GM23338 (cell line): ENCODE measurements around the gene CCDC183. TPM values are rescaled to one million over a fixed set of nuclear protein-coding genes. Genes with fewer than 3 reads are reported as not detected.

Source experiments
- ATAC-seq: fragments of 200-7000 bp; cut with Tn5 transposase; 3 replicates; pipeline ENCODE4 v1.9.1; 2020
- DNase-seq: peaks from one replicate; pipeline ENCODE4 v3.0.0-alpha.2; 2015; ENCODE audit warnings: low spot score
- H2AFZ ChIP-seq: fragments of 200-600 bp; sonication (generic); 2 replicates; pipeline ENCODE4 v1.8.0; 2016; ENCODE audit warnings: antibody characterized with exemption, mild to moderate bottlenecking, moderate library complexity
- H3F3A ChIP-seq: fragments of 200-600 bp; sonication (generic); replicated peaks from 2 replicates; pipeline ENCODE4 v1.8.0; 2017; ENCODE audit warnings: antibody characterized with exemption, mixed run types, low read depth
- H3K27ac ChIP-seq: fragments of 200-600 bp; sonication (generic); 2 replicates; pipeline ENCODE4 v1.6.1; 2016; ENCODE audit warnings: low read depth
- H3K27me3 ChIP-seq: fragments of 200-600 bp; sonication (generic); 2 replicates; pipeline ENCODE4 v1.8.0; 2016; ENCODE audit warnings: mild to moderate bottlenecking, mixed run types, moderate library complexity; ENCODE audit not compliant: insufficient read depth
- H3K36me3 ChIP-seq: fragments of 200-600 bp; sonication (generic); 2 replicates; pipeline ENCODE4 v1.8.0; 2016; ENCODE audit warnings: mild to moderate bottlenecking; ENCODE audit not compliant: insufficient read depth
- H3K4me1 ChIP-seq: fragments of 200-600 bp; sonication (generic); 2 replicates; pipeline ENCODE4 v1.8.0; 2016; ENCODE audit warnings: mild to moderate bottlenecking, moderate library complexity; ENCODE audit not compliant: insufficient read depth
- H3K4me2 ChIP-seq: fragments of 200-600 bp; sonication (generic); 2 replicates; pipeline ENCODE4 v1.7.1; 2017; ENCODE audit warnings: mixed run types
- H3K4me3 ChIP-seq: fragments of 200-600 bp; sonication (generic); 2 replicates; pipeline ENCODE4 v1.6.1; 2016; ENCODE audit warnings: mixed run types
- H3K79me2 ChIP-seq: fragments of 200-600 bp; sonication (generic); replicated peaks from 2 replicates; pipeline ENCODE4 v1.8.0; 2017; ENCODE audit warnings: mild to moderate bottlenecking; ENCODE audit not compliant: insufficient read depth
- H3K9me2 ChIP-seq: fragments of 200-600 bp; sonication (generic); 2 replicates; pipeline ENCODE4 v1.8.0; 2017; ENCODE audit not compliant: insufficient read depth
- H4K20me1 ChIP-seq: fragments of 200-600 bp; sonication (generic); replicated peaks from 2 replicates; pipeline ENCODE4 v1.8.0; 2017; ENCODE audit warnings: mild to moderate bottlenecking; ENCODE audit not compliant: insufficient read depth
- H3K27ac Mint-ChIP-seq: 2 replicates; pipeline ENCODE4 v1.8.0; 2020; ENCODE audit warnings: inconsistent platforms, mild to moderate bottlenecking, moderate library complexity, mixed read lengths
- H3K27me3 Mint-ChIP-seq: 3 replicates; pipeline ENCODE4 v1.8.0; 2022; ENCODE audit warnings: low read depth, mild to moderate bottlenecking, moderate library complexity, mixed read lengths, inconsistent platforms; ENCODE audit not compliant: insufficient read depth, poor library complexity
- H3K36me3 Mint-ChIP-seq: 3 replicates; pipeline ENCODE4 v1.8.0; 2021; ENCODE audit warnings: low read depth, mild to moderate bottlenecking, inconsistent platforms, moderate library complexity, mixed read lengths
- H3K4me1 Mint-ChIP-seq: 3 replicates; pipeline ENCODE4 v1.8.0; 2020; ENCODE audit warnings: mild to moderate bottlenecking, inconsistent platforms, mixed read lengths
- H3K4me3 Mint-ChIP-seq: 3 replicates; pipeline ENCODE4 v1.8.0; 2021; ENCODE audit warnings: moderate library complexity, mild to moderate bottlenecking, inconsistent platforms, mixed read lengths
- H3K9me3 Mint-ChIP-seq: 3 replicates; pipeline ENCODE4 v1.8.0; 2020; ENCODE audit warnings: moderate library complexity, mild to moderate bottlenecking, inconsistent platforms, mixed read lengths
- CREB1 ChIP-seq: fragments of 250-450 bp; sonication (Bioruptor Pico); IDR thresholded peaks from 2 replicates; pipeline ENCODE4 v1.5.0; 2020; ENCODE audit warnings: low read depth, mild to moderate bottlenecking, moderate library complexity
- EZH2 ChIP-seq: fragments of 200-600 bp; sonication (generic); IDR thresholded peaks from one replicate; pipeline ENCODE4 v1.8.0; 2017; ENCODE audit warnings: antibody characterized with exemption, mild to moderate bottlenecking, low read depth; ENCODE audit not compliant: unreplicated experiment
- EZH2phosphoT487 ChIP-seq: fragments of 200-600 bp; sonication (generic); IDR thresholded peaks from one replicate; pipeline ENCODE4 v1.8.1; 2018; ENCODE audit warnings: antibody characterized with exemption; ENCODE audit not compliant: unreplicated experiment
- JUNB ChIP-seq: IDR thresholded peaks from one replicate; pipeline ENCODE4 v1.6.1; 2016; ENCODE audit warnings: antibody characterized with exemption; ENCODE audit not compliant: unreplicated experiment
- NANOG ChIP-seq: IDR thresholded peaks from 2 replicates; pipeline ENCODE4 v1.6.1; 2016; ENCODE audit warnings: antibody characterized with exemption, borderline replicate concordance
- POLR2AphosphoS5 ChIP-seq: IDR thresholded peaks from 2 replicates; pipeline ENCODE4 v1.6.1; 2016; ENCODE audit warnings: antibody characterized with exemption, low read depth
- STAT1 ChIP-seq: IDR thresholded peaks from one replicate; pipeline ENCODE4 v1.6.1; 2016; ENCODE audit warnings: antibody characterized with exemption; ENCODE audit not compliant: unreplicated experiment
- ZNF114 ChIP-seq: fragments of 250-450 bp; sonication (Bioruptor Pico); IDR thresholded peaks from 2 replicates; pipeline ENCODE4 v1.5.0; 2020; ENCODE audit warnings: mild to moderate bottlenecking, moderate library complexity
- ZNF331 ChIP-seq: fragments of 250-450 bp; sonication (Bioruptor Pico); IDR thresholded peaks from 2 replicates; pipeline ENCODE4 v1.5.0; 2020; ENCODE audit warnings: low read depth, mild to moderate bottlenecking, moderate library complexity
- polyA plus RNA-seq: library from polyadenylated mRNA; unstranded; fragments of >200 nt; fragmentation: Nextera tagmentation; extraction: Ambion mirVana; gene quantifications from 2 replicates; pipeline ENCODE4 v1.2.1, GENCODE V29; 2016
- total RNA-seq: library from RNA; depleted of rRNA; stranded (reverse); fragments of >200 nt; shearing (Covaris generic); gene quantifications from 2 replicates; pipeline ENCODE4 v1.2.3, GENCODE V29; 2014
- TF ChIP-seq, protein P1 (sequence below): IDR thresholded peaks from 2 replicates; pipeline ENCODE4 v1.6.1; 2016; ENCODE audit warnings: antibody characterized with exemption
- TF ChIP-seq, protein P2 (sequence below): IDR thresholded peaks from one replicate; pipeline ENCODE4 v1.6.1; 2018; ENCODE audit warnings: antibody characterized with exemption; ENCODE audit not compliant: unreplicated experiment
- TF ChIP-seq, protein P3 (sequence below), 2 experiments: fragments of 200-600 bp in 1 of 2; sonication (generic) in 1 of 2; conservative IDR thresholded peaks; 2 replicates each; pipeline versions ENCODE4 v1.5.1 to v1.6.1; 2016 to 2017; ENCODE audit warnings: antibody characterized with exemption in 2 of 2, low read depth in 2 of 2, mild to moderate bottlenecking in 2 of 2, moderate library complexity in 1 of 2
- TF ChIP-seq, protein P4 (sequence below): fragments of 250-450 bp; sonication (Bioruptor Pico); IDR thresholded peaks from 2 replicates; pipeline ENCODE4 v1.5.0; 2020; ENCODE audit warnings: mild to moderate bottlenecking, moderate library complexity

The CCDC183 gene
- total and polyA plus RNA-seq, 2 experiments from 2014 or later = 1.1 to 1.2 TPM

DNA sequence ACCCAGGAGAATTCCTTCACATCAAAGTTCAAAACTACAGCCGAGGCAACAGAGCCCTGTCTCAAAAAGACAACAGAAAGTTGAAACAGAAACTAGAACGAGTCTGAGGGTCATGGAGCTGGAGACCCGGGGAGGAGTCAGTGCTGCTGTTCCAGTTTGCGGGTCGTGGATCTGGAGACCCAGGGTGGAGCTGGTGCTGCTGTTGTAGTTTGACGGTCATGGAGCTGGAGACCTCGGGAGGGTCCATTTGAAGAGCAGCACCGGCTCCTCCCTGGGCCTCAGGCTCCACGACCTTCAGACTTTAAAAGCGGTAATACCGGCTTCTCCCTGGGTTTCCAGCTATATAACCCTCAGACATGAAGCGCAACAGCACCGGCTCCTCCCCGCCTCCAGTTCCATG, 18.8 kb upstream of the CCDC183 start:
- Histone ChIP-seq H3K4me2 (no peak overlapping the region), H3K79me2 (no peaks in the 10 kb centered on the region), H2AFZ (no peak overlapping the region), H3K9me2 (0 out of 2 replicates have a peak, but pooled peaks cover 4% of the 10 kb centered on the region), H3K27ac (no peak overlapping the region), H3K27me3 (no peaks in the 10 kb centered on the region), H3K4me1 (no peaks in the 10 kb centered on the region), H4K20me1 (no peaks in the 10 kb centered on the region), H3F3A (no peaks in the 10 kb centered on the region), H3K36me3 (no peaks in the 10 kb centered on the region; the same call in 1 of the 2 replicates), H3K4me3 (no peak overlapping the region)
- no peak for ATAC-seq
- no peak for TF ChIP-seq NANOG
- TF ChIP-seq CREB1 = no peak
- no peak for TF ChIP-seq POLR2AphosphoS5
- no peak for TF ChIP-seq STAT1
- no peak for TF ChIP-seq ZNF331
- TF ChIP-seq, protein P1, sequence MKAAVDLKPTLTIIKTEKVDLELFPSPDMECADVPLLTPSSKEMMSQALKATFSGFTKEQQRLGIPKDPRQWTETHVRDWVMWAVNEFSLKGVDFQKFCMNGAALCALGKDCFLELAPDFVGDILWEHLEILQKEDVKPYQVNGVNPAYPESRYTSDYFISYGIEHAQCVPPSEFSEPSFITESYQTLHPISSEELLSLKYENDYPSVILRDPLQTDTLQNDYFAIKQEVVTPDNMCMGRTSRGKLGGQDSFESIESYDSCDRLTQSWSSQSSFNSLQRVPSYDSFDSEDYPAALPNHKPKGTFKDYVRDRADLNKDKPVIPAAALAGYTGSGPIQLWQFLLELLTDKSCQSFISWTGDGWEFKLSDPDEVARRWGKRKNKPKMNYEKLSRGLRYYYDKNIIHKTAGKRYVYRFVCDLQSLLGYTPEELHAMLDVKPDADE = no peak
- TF ChIP-seq JUNB = no peak
- TF ChIP-seq, protein P2, sequence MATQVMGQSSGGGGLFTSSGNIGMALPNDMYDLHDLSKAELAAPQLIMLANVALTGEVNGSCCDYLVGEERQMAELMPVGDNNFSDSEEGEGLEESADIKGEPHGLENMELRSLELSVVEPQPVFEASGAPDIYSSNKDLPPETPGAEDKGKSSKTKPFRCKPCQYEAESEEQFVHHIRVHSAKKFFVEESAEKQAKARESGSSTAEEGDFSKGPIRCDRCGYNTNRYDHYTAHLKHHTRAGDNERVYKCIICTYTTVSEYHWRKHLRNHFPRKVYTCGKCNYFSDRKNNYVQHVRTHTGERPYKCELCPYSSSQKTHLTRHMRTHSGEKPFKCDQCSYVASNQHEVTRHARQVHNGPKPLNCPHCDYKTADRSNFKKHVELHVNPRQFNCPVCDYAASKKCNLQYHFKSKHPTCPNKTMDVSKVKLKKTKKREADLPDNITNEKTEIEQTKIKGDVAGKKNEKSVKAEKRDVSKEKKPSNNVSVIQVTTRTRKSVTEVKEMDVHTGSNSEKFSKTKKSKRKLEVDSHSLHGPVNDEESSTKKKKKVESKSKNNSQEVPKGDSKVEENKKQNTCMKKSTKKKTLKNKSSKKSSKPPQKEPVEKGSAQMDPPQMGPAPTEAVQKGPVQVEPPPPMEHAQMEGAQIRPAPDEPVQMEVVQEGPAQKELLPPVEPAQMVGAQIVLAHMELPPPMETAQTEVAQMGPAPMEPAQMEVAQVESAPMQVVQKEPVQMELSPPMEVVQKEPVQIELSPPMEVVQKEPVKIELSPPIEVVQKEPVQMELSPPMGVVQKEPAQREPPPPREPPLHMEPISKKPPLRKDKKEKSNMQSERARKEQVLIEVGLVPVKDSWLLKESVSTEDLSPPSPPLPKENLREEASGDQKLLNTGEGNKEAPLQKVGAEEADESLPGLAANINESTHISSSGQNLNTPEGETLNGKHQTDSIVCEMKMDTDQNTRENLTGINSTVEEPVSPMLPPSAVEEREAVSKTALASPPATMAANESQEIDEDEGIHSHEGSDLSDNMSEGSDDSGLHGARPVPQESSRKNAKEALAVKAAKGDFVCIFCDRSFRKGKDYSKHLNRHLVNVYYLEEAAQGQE = no peak
- TF ChIP-seq, protein P3, sequence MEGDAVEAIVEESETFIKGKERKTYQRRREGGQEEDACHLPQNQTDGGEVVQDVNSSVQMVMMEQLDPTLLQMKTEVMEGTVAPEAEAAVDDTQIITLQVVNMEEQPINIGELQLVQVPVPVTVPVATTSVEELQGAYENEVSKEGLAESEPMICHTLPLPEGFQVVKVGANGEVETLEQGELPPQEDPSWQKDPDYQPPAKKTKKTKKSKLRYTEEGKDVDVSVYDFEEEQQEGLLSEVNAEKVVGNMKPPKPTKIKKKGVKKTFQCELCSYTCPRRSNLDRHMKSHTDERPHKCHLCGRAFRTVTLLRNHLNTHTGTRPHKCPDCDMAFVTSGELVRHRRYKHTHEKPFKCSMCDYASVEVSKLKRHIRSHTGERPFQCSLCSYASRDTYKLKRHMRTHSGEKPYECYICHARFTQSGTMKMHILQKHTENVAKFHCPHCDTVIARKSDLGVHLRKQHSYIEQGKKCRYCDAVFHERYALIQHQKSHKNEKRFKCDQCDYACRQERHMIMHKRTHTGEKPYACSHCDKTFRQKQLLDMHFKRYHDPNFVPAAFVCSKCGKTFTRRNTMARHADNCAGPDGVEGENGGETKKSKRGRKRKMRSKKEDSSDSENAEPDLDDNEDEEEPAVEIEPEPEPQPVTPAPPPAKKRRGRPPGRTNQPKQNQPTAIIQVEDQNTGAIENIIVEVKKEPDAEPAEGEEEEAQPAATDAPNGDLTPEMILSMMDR (conservative IDR thresholded peaks at IDR 0.05; ENCODE audit: low read depth in 2 of 2) = no peak
- TF ChIP-seq EZH2phosphoT487 = no peak
- no peak for TF ChIP-seq EZH2
- no peak for TF ChIP-seq ZNF114 (CRISPR knock-in tag)
- TF ChIP-seq, protein P4, sequence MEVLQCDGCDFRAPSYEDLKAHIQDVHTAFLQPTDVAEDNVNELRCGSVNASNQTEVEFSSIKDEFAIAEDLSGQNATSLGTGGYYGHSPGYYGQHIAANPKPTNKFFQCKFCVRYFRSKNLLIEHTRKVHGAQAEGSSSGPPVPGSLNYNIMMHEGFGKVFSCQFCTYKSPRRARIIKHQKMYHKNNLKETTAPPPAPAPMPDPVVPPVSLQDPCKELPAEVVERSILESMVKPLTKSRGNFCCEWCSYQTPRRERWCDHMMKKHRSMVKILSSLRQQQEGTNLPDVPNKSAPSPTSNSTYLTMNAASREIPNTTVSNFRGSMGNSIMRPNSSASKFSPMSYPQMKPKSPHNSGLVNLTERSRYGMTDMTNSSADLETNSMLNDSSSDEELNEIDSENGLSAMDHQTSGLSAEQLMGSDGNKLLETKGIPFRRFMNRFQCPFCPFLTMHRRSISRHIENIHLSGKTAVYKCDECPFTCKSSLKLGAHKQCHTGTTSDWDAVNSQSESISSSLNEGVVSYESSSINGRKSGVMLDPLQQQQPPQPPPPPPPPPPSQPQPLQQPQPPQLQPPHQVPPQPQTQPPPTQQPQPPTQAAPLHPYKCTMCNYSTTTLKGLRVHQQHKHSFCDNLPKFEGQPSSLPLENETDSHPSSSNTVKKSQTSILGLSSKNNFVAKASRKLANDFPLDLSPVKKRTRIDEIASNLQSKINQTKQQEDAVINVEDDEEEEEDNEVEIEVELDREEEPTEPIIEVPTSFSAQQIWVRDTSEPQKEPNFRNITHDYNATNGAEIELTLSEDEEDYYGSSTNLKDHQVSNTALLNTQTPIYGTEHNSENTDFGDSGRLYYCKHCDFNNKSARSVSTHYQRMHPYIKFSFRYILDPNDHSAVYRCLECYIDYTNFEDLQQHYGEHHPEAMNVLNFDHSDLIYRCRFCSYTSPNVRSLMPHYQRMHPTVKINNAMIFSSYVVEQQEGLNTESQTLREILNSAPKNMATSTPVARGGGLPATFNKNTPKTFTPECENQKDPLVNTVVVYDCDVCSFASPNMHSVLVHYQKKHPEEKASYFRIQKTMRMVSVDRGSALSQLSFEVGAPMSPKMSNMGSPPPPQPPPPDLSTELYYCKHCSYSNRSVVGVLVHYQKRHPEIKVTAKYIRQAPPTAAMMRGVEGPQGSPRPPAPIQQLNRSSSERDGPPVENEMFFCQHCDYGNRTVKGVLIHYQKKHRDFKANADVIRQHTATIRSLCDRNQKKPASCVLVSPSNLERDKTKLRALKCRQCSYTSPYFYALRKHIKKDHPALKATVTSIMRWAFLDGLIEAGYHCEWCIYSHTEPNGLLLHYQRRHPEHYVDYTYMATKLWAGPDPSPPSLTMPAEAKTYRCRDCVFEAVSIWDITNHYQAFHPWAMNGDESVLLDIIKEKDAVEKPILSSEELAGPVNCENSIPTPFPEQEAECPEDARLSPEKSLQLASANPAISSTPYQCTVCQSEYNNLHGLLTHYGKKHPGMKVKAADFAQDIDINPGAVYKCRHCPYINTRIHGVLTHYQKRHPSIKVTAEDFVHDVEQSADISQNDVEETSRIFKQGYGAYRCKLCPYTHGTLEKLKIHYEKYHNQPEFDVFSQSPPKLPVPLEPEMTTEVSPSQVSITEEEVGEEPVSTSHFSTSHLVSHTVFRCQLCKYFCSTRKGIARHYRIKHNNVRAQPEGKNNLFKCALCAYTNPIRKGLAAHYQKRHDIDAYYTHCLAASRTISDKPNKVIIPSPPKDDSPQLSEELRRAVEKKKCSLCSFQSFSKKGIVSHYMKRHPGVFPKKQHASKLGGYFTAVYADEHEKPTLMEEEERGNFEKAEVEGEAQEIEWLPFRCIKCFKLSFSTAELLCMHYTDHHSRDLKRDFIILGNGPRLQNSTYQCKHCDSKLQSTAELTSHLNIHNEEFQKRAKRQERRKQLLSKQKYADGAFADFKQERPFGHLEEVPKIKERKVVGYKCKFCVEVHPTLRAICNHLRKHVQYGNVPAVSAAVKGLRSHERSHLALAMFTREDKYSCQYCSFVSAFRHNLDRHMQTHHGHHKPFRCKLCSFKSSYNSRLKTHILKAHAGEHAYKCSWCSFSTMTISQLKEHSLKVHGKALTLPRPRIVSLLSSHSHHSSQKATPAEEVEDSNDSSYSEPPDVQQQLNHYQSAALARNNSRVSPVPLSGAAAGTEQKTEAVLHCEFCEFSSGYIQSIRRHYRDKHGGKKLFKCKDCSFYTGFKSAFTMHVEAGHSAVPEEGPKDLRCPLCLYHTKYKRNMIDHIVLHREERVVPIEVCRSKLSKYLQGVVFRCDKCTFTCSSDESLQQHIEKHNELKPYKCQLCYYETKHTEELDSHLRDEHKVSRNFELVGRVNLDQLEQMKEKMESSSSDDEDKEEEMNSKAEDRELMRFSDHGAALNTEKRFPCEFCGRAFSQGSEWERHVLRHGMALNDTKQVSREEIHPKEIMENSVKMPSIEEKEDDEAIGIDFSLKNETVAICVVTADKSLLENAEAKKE (CRISPR knock-in tag) = no peak
- Mint-ChIP-seq H3K27me3 (peaks cover 23% of the 10 kb centered on the region), H3K36me3 (peaks cover 19% of the 10 kb centered on the region), H3K27ac (no peak overlapping the region), H3K4me1 (peaks cover 4% of the 10 kb centered on the region), H3K4me3 (no peak overlapping the region), H3K9me3 (peaks cover 25% of the 10 kb centered on the region)
- no peak for DNase-seq
